Esophagus squamous epithelium (tissue), 4 donors: ENCODE results near the gene CCDC13.

ENCODE experiments used
- POLR2A ChIP-seq, 4 donors: fragments of 450-650 bp; IDR thresholded peaks; one replicate each; pipeline ENCODE4 v1.6.1; 2017; ENCODE audit warnings: antibody characterized with exemption in 4 of 4, mild to moderate bottlenecking in 4 of 4, moderate library complexity in 3 of 4
- TF ChIP-seq, protein P1 (sequence below), 6 experiments: fragments of 450-650 bp in 4 of 6; fragments of 200-600 bp in 2 of 6; sonication (generic) in 2 of 6; IDR thresholded peaks; one replicate each; pipeline ENCODE4 v1.5.1; 2016 to 2019; ENCODE audit warnings: antibody characterized with exemption in 6 of 6, mild to moderate bottlenecking in 4 of 6, moderate library complexity in 4 of 6

DNA sequence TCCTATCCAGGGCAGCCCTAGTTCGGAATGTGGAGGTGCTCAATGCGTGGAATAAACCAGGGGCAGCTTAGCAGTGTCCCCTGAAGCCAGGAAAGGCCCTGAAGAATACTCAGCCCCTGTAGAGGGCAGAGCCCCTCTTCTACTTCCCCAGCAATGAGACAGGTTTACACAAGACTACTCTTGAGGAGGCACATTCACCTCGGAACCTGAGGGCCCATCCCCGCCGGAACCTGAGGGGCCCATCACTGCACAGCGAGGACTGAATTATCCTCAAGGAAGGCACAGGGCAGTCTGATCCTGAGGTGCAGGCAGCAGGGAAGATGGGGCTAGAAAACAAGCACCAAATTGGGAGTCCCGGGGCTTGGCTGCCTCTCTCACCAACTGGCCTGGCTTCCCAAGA is 22.2 kb downstream of the CCDC13 start:
- TF ChIP-seq, protein P1, sequence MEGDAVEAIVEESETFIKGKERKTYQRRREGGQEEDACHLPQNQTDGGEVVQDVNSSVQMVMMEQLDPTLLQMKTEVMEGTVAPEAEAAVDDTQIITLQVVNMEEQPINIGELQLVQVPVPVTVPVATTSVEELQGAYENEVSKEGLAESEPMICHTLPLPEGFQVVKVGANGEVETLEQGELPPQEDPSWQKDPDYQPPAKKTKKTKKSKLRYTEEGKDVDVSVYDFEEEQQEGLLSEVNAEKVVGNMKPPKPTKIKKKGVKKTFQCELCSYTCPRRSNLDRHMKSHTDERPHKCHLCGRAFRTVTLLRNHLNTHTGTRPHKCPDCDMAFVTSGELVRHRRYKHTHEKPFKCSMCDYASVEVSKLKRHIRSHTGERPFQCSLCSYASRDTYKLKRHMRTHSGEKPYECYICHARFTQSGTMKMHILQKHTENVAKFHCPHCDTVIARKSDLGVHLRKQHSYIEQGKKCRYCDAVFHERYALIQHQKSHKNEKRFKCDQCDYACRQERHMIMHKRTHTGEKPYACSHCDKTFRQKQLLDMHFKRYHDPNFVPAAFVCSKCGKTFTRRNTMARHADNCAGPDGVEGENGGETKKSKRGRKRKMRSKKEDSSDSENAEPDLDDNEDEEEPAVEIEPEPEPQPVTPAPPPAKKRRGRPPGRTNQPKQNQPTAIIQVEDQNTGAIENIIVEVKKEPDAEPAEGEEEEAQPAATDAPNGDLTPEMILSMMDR (IDR thresholded peaks at IDR 0.05) = no peak
- TF ChIP-seq POLR2A (IDR thresholded peaks at IDR 0.05) = no peak
